Fibroblast of lung (primary cell): Measurements from ENCODE around the gene MRGPRF. TPM values are rescaled to one million over a fixed set of nuclear protein-coding genes. Genes with fewer than 3 reads are reported as not detected.

Experiments
- DNase-seq, 2 donors: peaks; one replicate each; pipeline versions ENCODE4 v3.0.0 to v3.0.0-alpha.2; 2010; ENCODE audit warnings: low read depth in 2 of 2
- H2AFZ ChIP-seq: 2 replicates; pipeline ENCODE4 v1.5.1; 2012; ENCODE audit warnings: low read length, control low read depth, inconsistent platforms
- H3K27ac ChIP-seq: 2 replicates; pipeline ENCODE4 v1.5.1; 2011; ENCODE audit warnings: low read length, control low read depth; ENCODE audit not compliant: insufficient read depth
- H3K27me3 ChIP-seq: 2 replicates; pipeline ENCODE4 v1.5.1; 2011; ENCODE audit warnings: mild to moderate bottlenecking, low read length; ENCODE audit not compliant: control insufficient read depth, insufficient read depth
- H3K36me3 ChIP-seq: 2 replicates; pipeline ENCODE4 v1.5.1; 2011; ENCODE audit warnings: low read length; ENCODE audit not compliant: control insufficient read depth, insufficient read depth
- H3K4me1 ChIP-seq: 2 replicates; pipeline ENCODE4 v1.5.1; 2011; ENCODE audit warnings: low read length; ENCODE audit not compliant: control insufficient read depth, insufficient read depth; ENCODE audit errors: extremely low read depth
- H3K4me2 ChIP-seq: 2 replicates; pipeline ENCODE4 v1.5.1; 2011; ENCODE audit warnings: low read length, control low read depth; ENCODE audit not compliant: insufficient read depth; ENCODE audit errors: extremely low read depth
- H3K4me3 ChIP-seq, 4 experiments: fragments of 200-600 bp in 1 of 4; sonication (generic) in 1 of 4; replicated peaks in 1 of 4; 2 replicates each; pipeline ENCODE4 v1.5.1; 2011 to 2016; ENCODE audit warnings: low read length in 4 of 4, low read depth in 3 of 4, mild to moderate bottlenecking in 3 of 4, control low read depth in 2 of 4, inconsistent platforms in 1 of 4, mixed read lengths in 1 of 4; ENCODE audit not compliant: insufficient read depth in 1 of 4; ENCODE audit errors: control extremely low read depth in 1 of 4
- H3K79me2 ChIP-seq: 2 replicates; pipeline ENCODE4 v1.5.1; 2012; ENCODE audit warnings: mild to moderate bottlenecking, low read length, inconsistent platforms; ENCODE audit not compliant: control insufficient read depth, insufficient read depth
- H3K9ac ChIP-seq: 2 replicates; pipeline ENCODE4 v1.5.1; 2011; ENCODE audit warnings: mild to moderate bottlenecking, low read length, control low read depth; ENCODE audit not compliant: insufficient read depth
- H3K9me3 ChIP-seq: 2 replicates; pipeline ENCODE4 v1.5.1; 2012; ENCODE audit warnings: low read depth, low read length; ENCODE audit not compliant: control insufficient read depth, insufficient read depth
- H4K20me1 ChIP-seq: 2 replicates; pipeline ENCODE4 v1.5.1; 2011; ENCODE audit warnings: low read length; ENCODE audit not compliant: control insufficient read depth, insufficient read depth; ENCODE audit errors: extremely low read depth
- CTCF ChIP-seq, 2 donors: IDR thresholded peaks in 1 of 2; conservative IDR thresholded peaks in 1 of 2; 1 replicate in 1 of 2; 2 replicates in 1 of 2; pipeline ENCODE4 v1.5.1; 2011 to 2012; ENCODE audit warnings: low read length in 2 of 2, control low read depth in 1 of 2, inconsistent platforms in 1 of 2, low read depth in 1 of 2, mild to moderate bottlenecking in 1 of 2
- EZH2 ChIP-seq: IDR thresholded peaks from 2 replicates; pipeline ENCODE4 v1.5.1; 2012; ENCODE audit warnings: low read length, control low read depth, mild to moderate bottlenecking; ENCODE audit errors: missing control alignments
- polyA plus RNA-seq, 2 donors: library from polyadenylated mRNA; depleted of rRNA in 1 of 2; stranded (reverse) in 1 of 2; unstranded in 1 of 2; fragments of >200 nt; gene quantifications; 2 replicates each; pipeline ENCODE4 v1.2.1, GENCODE V29; 2011 to 2012; ENCODE audit warnings: missing spikeins in 1 of 2
- total RNA-seq: library from RNA; depleted of rRNA; stranded (reverse); fragments of >200 nt; gene quantifications from 2 replicates; pipeline ENCODE4 v1.2.1, GENCODE V29; 2014

Gene MRGPRF
- total and polyA plus RNA-seq, 2 donors (not counting 1 experiment from before 2014, with no cell fraction given), result 84.2 to 88.1 TPM

DNA sequence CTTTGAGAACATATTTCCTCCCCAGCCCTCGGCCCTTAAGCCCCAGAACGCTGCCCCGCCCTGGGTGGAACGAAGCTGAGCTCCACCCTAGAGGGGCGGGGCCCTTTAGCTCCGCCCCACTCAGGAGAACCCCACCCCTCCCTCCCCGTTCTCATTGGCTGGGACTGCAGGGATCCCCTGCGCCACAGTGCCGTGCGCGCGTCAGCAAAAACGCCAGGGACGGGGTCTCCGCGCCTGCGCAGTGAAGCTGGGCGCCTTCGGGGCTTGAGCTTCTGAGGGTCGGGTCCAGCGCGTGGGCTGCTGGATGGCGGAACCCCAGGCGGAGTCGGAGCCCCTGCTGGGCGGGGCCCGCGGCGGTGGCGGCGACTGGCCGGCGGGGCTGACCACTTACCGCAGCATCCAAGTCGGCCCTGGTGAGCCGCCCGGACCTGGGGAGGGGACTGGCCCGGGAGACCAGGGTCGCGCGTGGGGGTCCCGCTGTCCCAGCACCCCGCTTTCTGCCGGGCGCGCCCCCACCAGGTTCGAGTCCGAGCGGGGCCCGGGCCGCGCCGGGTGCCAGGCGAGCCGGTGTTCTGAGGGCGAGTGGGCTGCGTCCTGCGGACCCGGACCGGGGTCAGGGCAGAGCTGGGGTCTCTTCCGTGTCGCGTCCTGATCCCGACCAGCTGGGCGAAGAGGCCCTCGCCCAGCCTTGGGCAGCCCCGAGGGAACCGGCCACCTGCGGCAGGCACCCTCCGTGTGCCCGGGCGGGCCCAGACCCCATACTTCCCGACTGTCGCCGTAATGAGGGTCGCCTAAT, 35.8 kb upstream of the MRGPRF start, which contains the start of gene TPCN2:
Gene TPCN2, plus strand, starts transcription at position 239 of the 796 bp plus-strand sequence. Its CDS starts 66 bp downstream, at position 305.
- Histone ChIP-seq H3K9ac (peak within 1 kb of the TSS; percentile 97), H3K4me1 (peaks cover 21% of the 10 kb centered on the region), H4K20me1 (no peaks in the 10 kb centered on the region), H3K9me3 (no peaks in the 10 kb centered on the region), H3K36me3 (no peaks in the 10 kb centered on the region), H3K27ac (peak within 1 kb of the TSS; percentile 88), H3K27me3 (no peaks in the 10 kb centered on the region), H3K79me2 (peaks cover 22% of the 10 kb centered on the region), H3K4me3 (peak within 1 kb of the TSS; percentile 80 to 93 (median 88)), H2AFZ (peak within 1 kb of the TSS; percentile 88), H3K4me2 (peak within 1 kb of the TSS; percentile 88)
- peak; percentile 94 to 97 for DNase-seq
- TF ChIP-seq EZH2, result no peak

GRCh38 chr11:69048031-69048693, 35.1 kb upstream of the MRGPRF start:
- H3K4me2 ChIP-seq, result peak overlapping the region; percentile 75
- TF ChIP-seq CTCF (conservative IDR thresholded peaks at IDR 0.05 in 1 of 2, IDR thresholded peaks at IDR 0.05 in 1 of 2; ENCODE audit: low read depth in 1 of 2, low read length in 2 of 2), result no peak
- no peak for TF ChIP-seq EZH2
- peak overlapping the region; percentile 97 for H3K9ac ChIP-seq
- peak overlapping the region; percentile 88 for H2AFZ ChIP-seq
- no peaks in the 10 kb centered on the region for H3K36me3 ChIP-seq
- peaks cover 21% of the 10 kb centered on the region for H3K4me1 ChIP-seq
- DNase-seq, result peak in 1 of 2 donors; percentile 12
- no peaks in the 10 kb centered on the region for H3K9me3 ChIP-seq
- H4K20me1 ChIP-seq, result no peaks in the 10 kb centered on the region
- H3K4me3 ChIP-seq, result peak overlapping the region; percentile 67 to 93 (median 88)
- peaks cover 22% of the 10 kb centered on the region for H3K79me2 ChIP-seq
- H3K27me3 ChIP-seq, result no peaks in the 10 kb centered on the region
- peak overlapping the region; percentile 88 for H3K27ac ChIP-seq

GRCh38 chr11:69044111-69045013, 31.3 kb upstream of the MRGPRF start:
- no peaks in the 10 kb centered on the region for H3K9me3 ChIP-seq
- H3K4me1 ChIP-seq, result peaks cover 30% of the 10 kb centered on the region
- peak; percentile 67 to 83 for DNase-seq
- peak overlapping the region; percentile 61 for H2AFZ ChIP-seq
- peaks cover 5% of the 10 kb centered on the region for H3K79me2 ChIP-seq
- TF ChIP-seq CTCF (conservative IDR thresholded peaks at IDR 0.05 in 1 of 2, IDR thresholded peaks at IDR 0.05 in 1 of 2; ENCODE audit: low read depth in 1 of 2, low read length in 2 of 2), result peak; percentile 73 to 79
- TF ChIP-seq EZH2, result no peak
- H4K20me1 ChIP-seq, result no peaks in the 10 kb centered on the region
- peak overlapping the region; percentile 52 for H3K4me2 ChIP-seq
- peak overlapping the region; percentile 5 for H3K9ac ChIP-seq
- peak overlapping the region; percentile 24 for H3K27ac ChIP-seq
- no peaks in the 10 kb centered on the region for H3K27me3 ChIP-seq
- H3K4me3 ChIP-seq, result no peak overlapping the region
- H3K36me3 ChIP-seq, result no peaks in the 10 kb centered on the region
